ENCODE results near the gene ZNF207. TPM values are rescaled to one million over a fixed set of nuclear protein-coding genes. Genes with fewer than 3 reads are reported as not detected.

ZNF207 gene
- total RNA-seq, 1 experiment from 2014 or later, result 84.6 TPM

DNA sequence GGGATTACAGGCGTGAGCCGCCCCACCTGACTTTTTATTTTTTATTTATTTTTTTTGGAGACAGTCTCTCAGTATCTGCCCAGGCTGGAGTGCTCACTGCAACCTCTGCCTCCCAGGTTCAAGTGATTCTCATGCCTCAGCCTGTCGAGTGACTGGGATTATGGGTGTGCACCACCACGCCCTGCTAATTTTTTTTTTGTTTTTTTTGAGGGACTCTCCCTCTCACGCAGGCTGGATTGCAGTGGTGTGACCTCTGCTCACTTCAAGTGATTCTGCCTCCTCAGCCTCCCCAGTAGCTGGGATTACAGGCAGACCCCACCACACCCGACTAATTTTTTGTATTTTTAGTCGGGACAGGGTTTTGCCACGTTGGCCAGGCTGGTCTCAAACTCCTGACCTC lies 7.7 kb downstream of the ZNF207 start:
- BruUV-seq (replicated peaks), result no TSS peak
- peaks cover 71% of the 10 kb centered on the region for H3K36me3 ChIP-seq (ENCODE audit: low read depth, low read length)

GRCh38 chr17:32361270-32361669 lies 11.3 kb downstream of the ZNF207 start:
- no TSS peak for BruUV-seq (replicated peaks)
- peaks cover 64% of the 10 kb centered on the region for H3K79me2 ChIP-seq (ENCODE audit: low read length)
- H4K20me1 ChIP-seq (ENCODE audit: low read length), result peaks cover 31% of the 10 kb centered on the region
- H3K9me3 ChIP-seq (ENCODE audit: low read length), result no peaks in the 10 kb centered on the region
- no peak overlapping the region for H3K27ac ChIP-seq (ENCODE audit: low read length)
- ATAC-seq, result no peak
- no peak overlapping the region for H2AFZ ChIP-seq (ENCODE audit: low read length)
- ChIA-PET POLR2A (ENCODE audit: unreplicated experiment) (no interaction called here), CTCF (no interaction called here)
- peaks cover 74% of the 10 kb centered on the region for H3K36me3 ChIP-seq (ENCODE audit: low read depth, low read length)
- no peak for TF ChIP-seq EZH2phosphoT487 (IDR thresholded peaks at IDR 0.05; ENCODE audit: borderline replicate concordance, low read length)
- TF ChIP-seq CTCF (conservative IDR thresholded peaks at IDR 0.05; ENCODE audit: low read depth, low read length), result no peak
- no peak for TF ChIP-seq EZH2 (IDR thresholded peaks at IDR 0.05; ENCODE audit: low read length, unreplicated experiment)
- no peaks in the 10 kb centered on the region for H3K27me3 ChIP-seq (ENCODE audit: low read length)
- DNase-seq, result no peak
- no peak overlapping the region for H3K4me2 ChIP-seq (ENCODE audit: low read length)
- H3K9me2 ChIP-seq (replicated peaks; ENCODE audit: low read length), result no peaks in the 10 kb centered on the region
- H3K4me3 ChIP-seq (ENCODE audit: low read length), result no peak overlapping the region
- H3K9ac ChIP-seq (ENCODE audit: low read length), result no peak overlapping the region
- H3F3A ChIP-seq (ENCODE audit: low read length, unreplicated experiment), result no peaks in the 10 kb centered on the region
- intact Hi-C loops (cut with micrococcal nuclease), result no loop called here
- H3K4me1 ChIP-seq (ENCODE audit: insufficient read depth, low read length), result no peaks in the 10 kb centered on the region

More for the DNA sequence above, 7.7 kb downstream of the ZNF207 start:
- no peaks in the 10 kb centered on the region for H3F3A ChIP-seq (ENCODE audit: low read length, unreplicated experiment)
- ChIA-PET CTCF (no interaction called here), POLR2A (ENCODE audit: unreplicated experiment) (no interaction called here)
- TF ChIP-seq CTCF (conservative IDR thresholded peaks at IDR 0.05; ENCODE audit: low read depth, low read length) (no peak), EZH2phosphoT487 (IDR thresholded peaks at IDR 0.05; ENCODE audit: borderline replicate concordance, low read length) (no peak), EZH2 (IDR thresholded peaks at IDR 0.05; ENCODE audit: low read length, unreplicated experiment) (no peak)
- H3K4me3 ChIP-seq (ENCODE audit: low read length), result no peak overlapping the region
- no peaks in the 10 kb centered on the region for H3K9me2 ChIP-seq (replicated peaks; ENCODE audit: low read length)
- DNase-seq (no peak), ATAC-seq (no peak)
- no peak overlapping the region for H3K4me2 ChIP-seq (ENCODE audit: low read length)
- no peaks in the 10 kb centered on the region for H3K9me3 ChIP-seq (ENCODE audit: low read length)
- H3K79me2 ChIP-seq (ENCODE audit: low read length), result peaks cover 88% of the 10 kb centered on the region
- no peak overlapping the region for H3K27ac ChIP-seq (ENCODE audit: low read length)
- peaks cover 9% of the 10 kb centered on the region; the same call in 1 of the 2 replicates for H3K4me1 ChIP-seq (ENCODE audit: insufficient read depth, low read length)
- intact Hi-C loops (cut with micrococcal nuclease), result no loop called here
- no peak overlapping the region for H2AFZ ChIP-seq (ENCODE audit: low read length)
- peaks cover 60% of the 10 kb centered on the region for H4K20me1 ChIP-seq (ENCODE audit: low read length)
- no peaks in the 10 kb centered on the region for H3K27me3 ChIP-seq (ENCODE audit: low read length)
- H3K9ac ChIP-seq (ENCODE audit: low read length), result no peak overlapping the region

- ChIA-PET CTCF (no interaction called here), POLR2A (ENCODE audit: unreplicated experiment) (no interaction called here)
Observed at GRCh38 chr17:32370426-32370825, 20.5 kb downstream of the ZNF207 start.

More at GRCh38 chr17:32370426-32370825, 20.5 kb downstream of the ZNF207 start:
- intact Hi-C loops (cut with micrococcal nuclease), result no loop called here
- Histone ChIP-seq H4K20me1 (ENCODE audit: low read length) (peaks cover 15% of the 10 kb centered on the region; the same call in 1 of the 2 replicates), H3K9me3 (ENCODE audit: low read length) (no peaks in the 10 kb centered on the region), H3K79me2 (ENCODE audit: low read length) (peaks cover 21% of the 10 kb centered on the region; the same call in 1 of the 2 replicates), H2AFZ (ENCODE audit: low read length) (no peak overlapping the region), H3K9ac (ENCODE audit: low read length) (no peak overlapping the region), H3F3A (ENCODE audit: low read length, unreplicated experiment) (no peaks in the 10 kb centered on the region), H3K9me2 (replicated peaks; ENCODE audit: low read length) (no peaks in the 10 kb centered on the region), H3K36me3 (ENCODE audit: low read depth, low read length) (peaks cover 80% of the 10 kb centered on the region), H3K4me3 (ENCODE audit: low read length) (no peak overlapping the region), H3K27ac (ENCODE audit: low read length) (no peak overlapping the region), H3K4me1 (ENCODE audit: insufficient read depth, low read length) (no peaks in the 10 kb centered on the region), H3K27me3 (ENCODE audit: low read length) (no peaks in the 10 kb centered on the region), H3K4me2 (ENCODE audit: low read length) (no peak overlapping the region)
- no peak for TF ChIP-seq EZH2 (IDR thresholded peaks at IDR 0.05; ENCODE audit: low read length, unreplicated experiment)
- TF ChIP-seq EZH2phosphoT487 (IDR thresholded peaks at IDR 0.05; ENCODE audit: borderline replicate concordance, low read length), result no peak
- no peak for TF ChIP-seq CTCF (conservative IDR thresholded peaks at IDR 0.05; ENCODE audit: low read depth, low read length)
- DNase-seq (no peak), ATAC-seq (no peak)
- BruUV-seq (replicated peaks), result no TSS peak
